Adipocyte (in vitro differentiated cells): ENCODE measurements around the gene CERS1.
"Not testable (repeated sequence)": the region's sequence is repeated elsewhere in the genome, so short reads cannot be mapped to it uniquely, and the experiment has no call there.

Source experiments
- DNase-seq: peaks from one replicate; pipeline ENCODE4 v3.0.0-alpha.2; 2015; ENCODE audit warnings: low read depth
- H3K27me3 ChIP-seq: replicated peaks from 2 replicates; pipeline ENCODE4 v1.7.0; 2013; ENCODE audit warnings: mild to moderate bottlenecking, low read length, moderate library complexity; ENCODE audit not compliant: control insufficient read depth, insufficient read depth
- H3K36me3 ChIP-seq: 2 replicates; pipeline ENCODE4 v1.7.0; 2013; ENCODE audit warnings: low read length, mild to moderate bottlenecking, moderate library complexity; ENCODE audit not compliant: control insufficient read depth, insufficient read depth, severe bottlenecking
- H3K4me1 ChIP-seq: 2 replicates; pipeline ENCODE4 v1.7.0; 2013; ENCODE audit warnings: mild to moderate bottlenecking, low read length, moderate library complexity; ENCODE audit not compliant: control insufficient read depth, insufficient read depth
- H3K4me3 ChIP-seq: 2 replicates; pipeline ENCODE4 v1.7.0; 2013; ENCODE audit warnings: mild to moderate bottlenecking, low read length, moderate library complexity
- H3K9ac ChIP-seq: 2 replicates; pipeline ENCODE4 v1.7.0; 2013; ENCODE audit warnings: mild to moderate bottlenecking, low read length, moderate library complexity
- H3K9me3 ChIP-seq: 2 replicates; pipeline ENCODE4 v1.7.0; 2013; ENCODE audit warnings: mild to moderate bottlenecking, low read length, moderate library complexity; ENCODE audit not compliant: control insufficient read depth

The CERS1 gene

GRCh38 chr19:18903156-18904037 lies 7.4 kb upstream of the CERS1 start:
- no peak for DNase-seq

GRCh38 chr19:18902519-18902918 lies 6.6 kb upstream of the CERS1 start:
- H3K4me3 ChIP-seq, H3K9me3 ChIP-seq, DNase-seq, H3K27me3 ChIP-seq, H3K4me1 ChIP-seq, H3K9ac ChIP-seq: not testable (repeated sequence)
- peaks cover 56% of the 10 kb centered on the region for H3K36me3 ChIP-seq

More at GRCh38 chr19:18903156-18904037, 7.4 kb upstream of the CERS1 start:
- no peak overlapping the region for H3K9ac ChIP-seq
- H3K4me3 ChIP-seq = no peak overlapping the region
- H3K9me3 ChIP-seq = no peaks in the 10 kb centered on the region
- H3K4me1 ChIP-seq = no peaks in the 10 kb centered on the region
- H3K27me3 ChIP-seq = no peaks in the 10 kb centered on the region
- peaks cover 62% of the 10 kb centered on the region for H3K36me3 ChIP-seq

- peaks cover 46% of the 10 kb centered on the region for H3K36me3 ChIP-seq
- no peak for DNase-seq
- no peak overlapping the region for H3K4me3 ChIP-seq
These were observed 5.5 kb upstream of the CERS1 start for GRCh38 chr19:18901491-18901890.

GRCh38 chr19:18900700-18901481 lies 4.9 kb upstream of the CERS1 start:
- Histone ChIP-seq H3K9me3 (no peaks in the 10 kb centered on the region), H3K9ac (no peak overlapping the region), H3K27me3 (no peaks in the 10 kb centered on the region), H3K36me3 (peaks cover 40% of the 10 kb centered on the region), H3K4me3 (no peak overlapping the region), H3K4me1 (no peaks in the 10 kb centered on the region)
- no peak for DNase-seq

More at GRCh38 chr19:18901491-18901890, 5.5 kb upstream of the CERS1 start:
- no peaks in the 10 kb centered on the region for H3K9me3 ChIP-seq
- no peaks in the 10 kb centered on the region for H3K4me1 ChIP-seq
- H3K9ac ChIP-seq = no peak overlapping the region
- H3K27me3 ChIP-seq = no peaks in the 10 kb centered on the region

- no peaks in the 10 kb centered on the region for H3K4me1 ChIP-seq
- no peaks in the 10 kb centered on the region for H3K9me3 ChIP-seq
- no peak for DNase-seq
- H3K27me3 ChIP-seq = peaks cover 2% of the 10 kb centered on the region
- no peak overlapping the region for H3K4me3 ChIP-seq
- peaks cover 30% of the 10 kb centered on the region for H3K36me3 ChIP-seq
- H3K9ac ChIP-seq = no peak overlapping the region
These were observed 3.9 kb upstream of the CERS1 start for GRCh38 chr19:18899624-18900560.

- Histone ChIP-seq H3K4me3 (no peak overlapping the region), H3K4me1 (no peaks in the 10 kb centered on the region), H3K36me3 (peaks cover 29% of the 10 kb centered on the region), H3K9ac (no peak overlapping the region), H3K9me3 (no peaks in the 10 kb centered on the region), H3K27me3 (peaks cover 9% of the 10 kb centered on the region)
- no peak for DNase-seq
These were observed 2.9 kb upstream of the CERS1 start for GRCh38 chr19:18898607-18899408.

- no peak for DNase-seq
- Histone ChIP-seq H3K4me1 (no peaks in the 10 kb centered on the region), H3K9ac (no peak overlapping the region), H3K4me3 (no peak overlapping the region), H3K27me3 (peaks cover 9% of the 10 kb centered on the region), H3K36me3 (peaks cover 23% of the 10 kb centered on the region), H3K9me3 (no peaks in the 10 kb centered on the region)
These were observed 2.2 kb upstream of the CERS1 start for GRCh38 chr19:18898081-18898606.

GRCh38 chr19:18897094-18898029 lies 1.4 kb upstream of the CERS1 start:
- no peak for DNase-seq
- Histone ChIP-seq H3K4me1 (no peaks in the 10 kb centered on the region), H3K9ac (no peak overlapping the region), H3K9me3 (no peaks in the 10 kb centered on the region), H3K4me3 (no peak overlapping the region), H3K36me3 (peaks cover 19% of the 10 kb centered on the region), H3K27me3 (peaks cover 12% of the 10 kb centered on the region)

GRCh38 chr19:18896421-18896841 lies 473 bp upstream of the CERS1 start:
- Histone ChIP-seq H3K4me1 (no peaks in the 10 kb centered on the region), H3K9ac (no peak overlapping the region), H3K4me3 (no peak overlapping the region), H3K9me3 (no peaks in the 10 kb centered on the region), H3K27me3 (peaks cover 12% of the 10 kb centered on the region), H3K36me3 (peaks cover 15% of the 10 kb centered on the region)
- no peak for DNase-seq
